AG04449 (cell line): ENCODE results near the gene LRRC46.

Source experiments
- CTCF ChIA-PET: fragments of 350-600 bp; formaldehyde crosslinking; extraction: SDS; loops from one replicate; lab custom pipeline; 2021; ENCODE audit warnings: antibody characterized with exemption; lab: Yijun Ruan, JAX
- POLR2A ChIA-PET: fragments of 400-600, 350-600 bp; formaldehyde crosslinking; extraction: SDS; loops from one replicate; lab custom pipeline; 2020; ENCODE audit warnings: antibody characterized with exemption, inconsistent platforms; lab: Yijun Ruan, JAX
- DNase-seq: peaks from one replicate; pipeline ENCODE4 v3.0.0-alpha.2; 2010; ENCODE audit warnings: low read depth, low spot score
- H3K4me3 ChIP-seq: 2 replicates; pipeline ENCODE4 v1.5.1; 2011; ENCODE audit warnings: low read depth, mild to moderate bottlenecking, control low read depth, low read length
- CTCF ChIP-seq: IDR thresholded peaks from one replicate; pipeline ENCODE4 v1.5.1; 2011; ENCODE audit warnings: mild to moderate bottlenecking, moderate library complexity, low read length, control low read depth, inconsistent platforms; ENCODE audit not compliant: insufficient read depth; ENCODE audit errors: missing control alignments

LRRC46 gene

GRCh38 chr17:47839071-47839470 is 7.6 kb downstream of the LRRC46 start:
- H3K4me3 ChIP-seq = no peak overlapping the region
- no peak for TF ChIP-seq CTCF
- ChIA-PET POLR2A (no interaction called here), CTCF (interaction anchor here (1.5 to 32.3 kb wide), 5 partner anchors 8 to 179 kb away, joined by 4 to 1547 read pairs (median 114); partner anchors contain the start of genes LRRC46, MRPL10 and SP2)
- DNase-seq = no peak

DNA sequence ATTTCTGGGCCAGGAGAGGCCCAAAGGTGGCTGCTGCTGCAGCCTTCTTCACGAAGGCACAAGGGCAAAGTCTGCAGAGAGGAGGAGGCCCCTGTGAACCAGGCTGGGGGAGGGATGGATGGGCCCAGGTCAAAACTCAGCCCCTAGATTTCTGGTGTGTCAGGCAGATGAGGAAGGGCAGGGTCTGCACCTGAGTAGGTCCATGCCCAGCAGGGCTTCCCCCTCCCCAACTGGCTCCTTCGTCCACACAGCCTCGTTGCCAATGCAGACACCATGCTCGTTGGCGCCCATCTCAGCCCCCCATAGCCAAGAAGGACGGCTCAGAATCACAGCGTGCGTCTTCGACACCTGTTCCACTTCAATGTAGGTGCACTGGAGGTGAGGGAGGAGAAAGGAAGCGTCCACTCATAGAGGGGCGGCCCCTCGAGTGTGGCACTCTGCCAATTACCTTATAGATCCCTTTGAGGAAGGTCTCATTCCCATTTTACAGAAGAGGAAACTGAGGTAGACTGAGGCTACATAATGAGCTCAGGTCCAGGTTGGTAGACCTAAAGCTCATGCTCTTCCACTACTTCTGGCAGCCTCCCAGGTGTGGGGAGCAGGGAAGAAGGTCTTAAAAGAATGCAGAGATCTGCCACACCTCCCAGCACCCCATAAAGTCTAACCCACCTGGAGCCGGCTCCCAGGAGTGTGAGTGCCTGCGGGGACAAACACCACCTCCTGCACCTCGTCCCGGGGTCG is 8.7 kb downstream of the LRRC46 start:
- TF ChIP-seq CTCF = no peak
- ChIA-PET POLR2A (interaction anchor here (0.7 to 1.3 kb wide), 2 partner anchors 9 to 55 kb away, joined by 3 to 6 read pairs; partner anchors contain the start of genes LRRC46, MRPL10 and SP2), CTCF (interaction anchor here (0.8 to 32.3 kb wide), 21 partner anchors 9 to 178 kb away, joined by 3 to 1547 read pairs (median 9); partner anchors contain the start of genes CDK5RAP3, LRRC46, MRPL10 and PNPO)
- H3K4me3 ChIP-seq = peak overlapping the region; percentile 69
- DNase-seq = no peak

GRCh38 chr17:47840742-47841487 is 9.4 kb downstream of the LRRC46 start, which contains the start of gene SCRN2:
TSS of gene SCRN2 (minus strand) at chr17:47841273. CDS start at chr17:47840843, 430 bp downstream.
- ChIA-PET CTCF (interaction anchor here (0.6 to 32.3 kb wide), 29 partner anchors 9 to 283 kb away, joined by 3 to 1547 read pairs (median 5); partner anchors contain the start of genes CDK5RAP3, LRRC46, MRPL10 and OSBPL7), POLR2A (interaction anchor here (0.5 to 1.3 kb wide), 3 partner anchors 10 to 115 kb away, joined by 3 to 6 read pairs (median 3); partner anchors contain the start of genes LRRC46, MRPL10 and SP2)

GRCh38 chr17:47841488-47842291 is 10.2 kb downstream of the LRRC46 start:
- peak overlapping the region; percentile 69 for H3K4me3 ChIP-seq
- no peak for TF ChIP-seq CTCF
- ChIA-PET POLR2A (interaction anchor here (0.5 to 1.3 kb wide), 3 partner anchors 10 to 114 kb away, joined by 3 to 6 read pairs (median 5); partner anchors contain the start of genes LRRC46, MRPL10 and SP2), CTCF (interaction anchor here (0.6 to 32.3 kb wide), 31 partner anchors 9 to 283 kb away, joined by 3 to 1547 read pairs (median 6); partner anchors contain the start of genes CDK5RAP3, LRRC46, MRPL10 and OSBPL7)
- DNase-seq = no peak

More at GRCh38 chr17:47840742-47841487, 9.4 kb downstream of the LRRC46 start, which contains the start of gene SCRN2:
- no peak for DNase-seq
- peak within 1 kb of the TSS; percentile 69 for H3K4me3 ChIP-seq
- peak; percentile 95 for TF ChIP-seq CTCF

DNA sequence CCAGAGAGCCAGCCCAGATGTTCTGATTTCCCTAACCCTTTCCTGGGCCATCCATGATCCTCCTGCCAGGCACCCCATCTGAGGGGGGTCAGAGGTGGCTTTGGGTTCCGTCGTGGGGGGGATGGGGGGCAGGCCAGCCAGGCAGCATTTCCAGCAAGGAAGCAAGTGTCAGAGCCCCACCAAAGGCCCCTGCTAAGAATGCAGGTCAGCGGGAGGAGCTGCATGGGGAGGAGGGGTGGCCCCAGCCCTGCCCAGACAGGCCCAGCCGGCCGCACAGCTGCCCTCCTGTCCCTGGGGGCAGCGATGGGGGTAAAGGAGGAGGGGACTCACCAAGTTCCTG is 11.9 kb downstream of the LRRC46 start:
- H3K4me3 ChIP-seq = no peak overlapping the region
- ChIA-PET CTCF (interaction anchor here (1.2 to 32.3 kb wide), 10 partner anchors 12 to 175 kb away, joined by 3 to 1547 read pairs (median 24); partner anchors contain the start of genes CDK5RAP3, LRRC46, MRPL10 and OSBPL7), POLR2A (no interaction called here)
- DNase-seq = no peak
- TF ChIP-seq CTCF = no peak
